Glomerular visceral epithelial cell (primary cell): ENCODE results near the gene PCDHGB3.
"Not testable (repeated sequence)": the region's sequence is repeated elsewhere in the genome, so short reads cannot be mapped to it uniquely, and the experiment has no call there.

Experiments
- DNase-seq: peaks from one replicate; pipeline ENCODE4 v3.0.0-alpha.2; 2016; ENCODE audit errors: extremely low spot score

Gene PCDHGB3

GRCh38 chr5:141356950-141357349, 13.1 kb upstream of the PCDHGB3 start:
- no peak for DNase-seq

DNA sequence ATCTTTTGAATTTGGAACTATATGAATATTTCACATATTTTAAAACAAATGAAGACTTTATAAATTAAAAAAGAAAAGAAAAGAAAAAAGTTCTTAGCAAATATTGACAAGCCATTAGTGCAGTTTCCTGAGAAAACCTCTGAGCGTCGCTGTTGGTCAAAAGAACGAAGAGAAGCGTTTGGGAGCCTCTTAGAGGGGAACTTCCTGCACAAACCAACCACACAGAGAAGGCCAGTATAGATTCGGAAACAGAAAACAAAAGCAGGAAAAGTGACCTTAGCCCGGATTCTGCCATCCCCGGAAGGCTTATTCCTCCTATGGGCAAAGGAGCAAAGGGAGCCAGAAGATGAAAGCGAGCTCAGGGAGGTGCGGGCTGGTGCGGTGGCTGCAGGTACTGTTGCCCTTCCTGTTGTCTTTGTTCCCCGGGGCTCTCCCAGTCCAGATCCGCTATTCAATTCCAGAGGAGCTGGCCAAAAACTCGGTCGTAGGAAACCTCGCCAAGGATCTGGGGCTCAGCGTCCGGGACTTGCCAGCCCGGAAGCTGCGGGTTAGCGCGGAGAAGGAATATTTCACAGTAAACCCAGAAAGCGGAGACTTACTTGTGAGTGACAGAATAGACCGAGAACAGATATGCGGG, 10.1 kb upstream of the PCDHGB3 start, which contains the start of gene PCDHGB2:
TSS of gene PCDHGB2 (plus strand) at position 205 of the 637 bp plus-strand sequence. CDS start at position 347, 142 bp downstream.
- no peak for DNase-seq

- no peak for DNase-seq
Observed at GRCh38 chr5:141360685-141361084, 9.4 kb upstream of the PCDHGB3 start.

- DNase-seq = no peak
Observed at GRCh38 chr5:141362719-141363118, 7.3 kb upstream of the PCDHGB3 start.

DNA sequence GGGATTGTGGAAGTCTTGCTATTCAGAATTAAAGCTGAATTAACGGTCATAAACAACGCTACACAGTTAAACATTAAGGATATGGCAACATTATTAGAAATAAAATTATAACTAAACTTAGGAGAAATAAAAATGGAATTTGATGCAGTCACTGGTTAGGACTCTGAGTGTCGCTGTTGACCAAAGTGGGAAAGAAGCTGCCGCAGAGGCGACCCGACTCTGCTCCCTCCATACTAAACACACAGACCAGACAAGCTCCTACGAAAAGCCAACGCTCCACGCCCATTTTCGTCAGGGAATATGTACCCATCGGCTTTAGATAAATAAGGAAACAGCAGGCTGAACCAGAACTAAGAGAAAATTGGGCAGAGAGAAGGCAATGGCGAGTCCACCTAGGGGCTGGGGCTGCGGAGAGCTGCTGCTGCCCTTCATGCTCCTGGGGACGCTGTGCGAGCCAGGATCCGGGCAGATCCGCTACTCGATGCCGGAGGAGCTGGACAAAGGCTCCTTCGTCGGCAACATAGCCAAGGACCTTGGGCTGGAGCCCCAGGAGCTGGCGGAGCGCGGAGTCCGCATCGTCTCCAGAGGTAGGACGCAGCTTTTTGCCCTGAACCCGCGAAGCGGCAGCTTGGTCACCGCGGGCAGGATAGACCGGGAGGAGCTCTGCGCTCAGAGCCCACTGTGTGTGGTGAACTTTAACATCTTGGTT, 5.9 kb upstream of the PCDHGB3 start, which contains the start of gene PCDHGA5:
TSS of gene PCDHGA5 (plus strand) at position 211 of the 709 bp plus-strand sequence. CDS start at position 380, 169 bp downstream.
- no peak for DNase-seq

- no peak for DNase-seq
Observed at GRCh38 chr5:141366016-141366896, 3.8 kb upstream of the PCDHGB3 start.

DNA sequence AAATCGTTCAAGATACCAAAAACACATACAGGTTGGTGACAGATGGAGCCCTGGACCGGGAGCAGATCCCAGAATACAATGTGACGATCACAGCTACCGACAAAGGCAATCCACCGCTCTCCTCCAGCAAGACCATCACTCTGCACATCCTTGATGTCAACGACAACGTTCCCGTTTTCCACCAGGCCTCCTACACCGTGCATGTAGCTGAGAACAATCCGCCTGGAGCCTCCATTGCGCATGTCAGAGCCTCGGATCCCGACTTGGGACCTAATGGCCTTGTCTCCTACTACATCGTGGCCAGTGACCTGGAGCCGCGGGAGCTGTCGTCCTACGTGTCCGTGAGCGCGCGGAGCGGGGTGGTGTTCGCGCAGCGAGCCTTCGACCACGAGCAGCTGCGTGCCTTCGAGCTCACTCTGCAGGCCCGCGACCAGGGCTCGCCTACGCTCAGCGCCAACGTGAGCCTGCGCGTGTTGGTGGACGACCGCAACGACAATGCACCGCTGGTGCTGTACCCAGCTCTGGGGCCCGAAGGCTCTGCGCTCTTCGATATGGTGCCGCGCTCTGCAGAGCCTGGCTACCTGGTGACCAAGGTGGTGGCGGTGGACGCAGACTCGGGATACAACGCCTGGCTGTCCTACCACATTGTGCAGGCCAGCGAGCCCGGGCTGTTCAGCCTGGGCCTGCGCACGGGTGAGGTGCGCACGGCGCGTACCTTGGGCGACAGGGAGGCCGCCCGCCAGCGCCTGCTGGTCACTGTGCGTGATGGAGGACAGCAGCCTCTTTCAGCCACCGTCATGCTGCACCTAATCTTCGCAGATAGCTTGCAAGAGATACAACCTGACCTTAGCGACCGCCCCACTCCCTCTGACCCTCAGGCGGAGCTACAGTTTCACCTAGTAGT, 1.8 kb downstream of the PCDHGB3 start:
- DNase-seq = no peak

DNA sequence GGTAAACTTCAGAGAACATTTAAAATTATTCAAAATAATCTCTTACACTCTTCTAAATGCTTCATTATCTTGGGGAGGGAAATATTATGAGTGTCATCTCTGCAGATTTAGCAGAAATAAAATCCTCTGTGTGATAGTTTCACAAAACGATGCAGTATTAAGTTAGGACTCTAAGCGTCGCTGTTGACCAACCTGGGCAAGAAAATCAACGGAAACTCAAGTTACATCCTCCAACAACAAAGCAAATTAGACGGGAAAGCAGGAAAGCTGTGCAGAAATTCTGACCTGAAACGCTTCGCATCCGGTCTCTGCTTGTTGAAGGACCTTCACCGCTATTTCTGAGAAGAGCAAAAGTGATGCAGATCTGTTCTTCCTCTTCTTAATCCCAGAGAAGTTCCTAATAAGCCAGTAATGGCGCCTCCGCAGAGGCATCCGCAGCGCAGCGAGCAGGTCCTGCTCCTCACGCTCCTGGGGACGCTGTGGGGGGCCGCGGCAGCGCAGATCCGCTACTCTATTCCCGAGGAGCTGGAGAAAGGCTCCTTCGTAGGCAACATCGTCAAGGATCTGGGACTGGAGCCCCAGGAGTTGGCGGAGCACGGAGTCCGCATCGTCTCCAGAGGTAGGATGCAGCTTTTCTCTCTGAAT, 3.8 kb downstream of the PCDHGB3 start, which contains the start of gene PCDHGA6:
TSS of gene PCDHGA6 (plus strand) at position 219 of the 645 bp plus-strand sequence. CDS start at position 412, 193 bp downstream.
- no peak for DNase-seq

DNA sequence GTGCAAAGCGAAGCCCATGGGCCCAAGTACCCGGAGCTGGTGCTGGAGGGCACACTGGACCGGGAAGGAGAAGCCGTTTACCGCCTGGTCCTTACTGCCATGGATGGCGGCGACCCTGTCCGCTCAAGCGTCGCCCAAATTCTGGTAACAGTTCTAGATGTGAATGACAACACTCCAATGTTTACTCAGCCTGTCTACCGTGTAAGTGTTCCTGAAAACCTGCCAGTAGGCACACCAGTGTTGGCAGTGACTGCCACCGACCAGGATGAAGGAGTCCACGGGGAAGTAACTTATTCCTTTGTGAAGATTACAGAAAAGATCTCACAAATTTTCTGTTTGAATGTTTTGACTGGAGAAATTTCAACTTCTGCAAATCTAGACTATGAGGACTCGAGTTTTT, 4.6 kb downstream of the PCDHGB3 start:
- no peak for DNase-seq

DNA sequence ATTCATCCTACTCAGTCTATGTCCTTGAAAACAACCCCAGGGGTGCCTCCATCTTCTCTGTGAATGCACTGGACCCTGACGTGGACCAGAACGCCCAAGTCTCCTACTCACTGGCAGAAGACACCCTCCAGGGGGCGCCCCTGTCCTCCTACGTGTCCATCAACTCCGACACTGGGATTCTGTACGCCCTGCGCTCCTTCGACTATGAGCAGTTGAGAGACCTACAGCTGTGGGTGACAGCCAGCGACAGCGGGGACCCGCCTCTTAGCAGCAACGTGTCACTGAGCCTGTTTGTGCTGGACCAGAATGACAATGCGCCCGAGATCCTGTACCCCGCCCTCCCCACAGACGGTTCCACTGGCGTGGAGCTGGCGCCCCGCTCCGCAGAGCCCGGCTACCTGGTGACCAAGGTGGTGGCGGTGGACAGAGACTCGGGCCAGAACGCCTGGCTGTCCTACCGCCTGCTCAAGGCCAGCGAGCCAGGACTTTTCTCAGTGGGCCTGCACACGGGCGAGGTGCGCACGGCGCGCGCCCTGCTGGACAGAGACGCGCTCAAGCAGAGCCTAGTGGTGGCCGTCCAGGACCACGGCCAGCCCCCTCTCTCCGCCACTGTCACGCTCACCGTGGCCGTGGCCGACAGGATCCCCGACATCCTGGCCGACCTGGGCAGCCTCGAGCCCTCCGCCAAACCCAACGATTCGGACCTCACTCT, 5.6 kb downstream of the PCDHGB3 start:
- DNase-seq = not testable (repeated sequence)

GRCh38 chr5:141382469-141383294, 12.6 kb downstream of the PCDHGB3 start, which contains the start of gene PCDHGA7:
Gene PCDHGA7 (plus strand): TSS chr5:141382742. CDS start chr5:141382900, 158 bp downstream.
- no peak for DNase-seq

DNA sequence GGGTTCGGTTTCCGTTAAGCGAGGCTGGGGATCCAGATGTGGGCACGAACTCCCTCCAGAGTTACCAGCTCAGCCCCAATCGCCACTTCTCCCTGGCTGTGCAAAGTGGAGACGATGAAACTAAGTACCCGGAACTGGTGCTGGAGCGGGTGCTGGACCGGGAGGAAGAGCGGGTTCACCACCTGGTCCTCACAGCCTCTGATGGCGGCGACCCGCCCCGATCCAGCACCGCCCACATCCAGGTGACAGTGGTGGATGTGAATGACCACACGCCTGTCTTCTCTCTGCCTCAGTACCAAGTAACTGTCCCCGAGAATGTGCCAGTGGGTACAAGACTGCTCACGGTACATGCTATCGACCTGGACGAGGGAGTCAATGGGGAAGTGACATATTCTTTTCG, 13.3 kb downstream of the PCDHGB3 start:
- DNase-seq = no peak

- DNase-seq = no peak
Observed at GRCh38 chr5:141384471-141385267, 14.6 kb downstream of the PCDHGB3 start.

DNA sequence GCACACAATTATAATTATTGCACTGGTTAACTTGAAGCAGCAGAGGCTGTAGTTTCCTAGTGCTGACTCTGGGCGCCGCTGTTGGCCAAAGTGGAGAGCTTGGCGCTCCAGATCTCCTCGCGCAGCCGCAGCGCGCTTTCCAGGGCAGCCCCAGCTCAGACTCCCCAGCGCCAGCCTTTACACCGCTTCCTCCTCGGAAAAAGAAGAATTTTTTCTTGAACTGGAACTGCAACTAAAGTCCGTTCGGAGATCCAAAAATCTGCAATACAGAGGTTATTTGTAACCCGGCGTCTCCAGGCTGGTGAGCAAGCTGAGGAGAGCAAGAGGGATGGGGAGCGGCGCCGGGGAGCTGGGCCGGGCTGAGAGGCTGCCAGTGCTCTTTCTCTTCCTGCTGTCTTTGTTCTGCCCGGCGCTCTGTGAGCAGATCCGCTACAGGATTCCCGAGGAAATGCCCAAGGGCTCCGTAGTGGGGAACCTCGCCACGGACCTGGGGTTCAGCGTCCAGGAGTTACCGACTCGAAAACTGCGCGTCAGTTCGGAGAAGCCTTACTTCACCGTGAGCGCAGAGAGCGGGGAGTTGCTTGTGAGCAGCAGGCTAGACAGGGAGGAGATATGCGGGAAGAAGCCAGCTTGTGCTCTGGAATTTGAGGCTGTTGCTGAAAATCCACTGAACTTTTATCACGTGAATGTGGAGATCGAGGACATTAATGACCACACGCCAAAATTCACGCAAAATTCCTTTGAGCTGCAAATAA, 17.7 kb downstream of the PCDHGB3 start, which contains the start of gene PCDHGB4:
TSS of gene PCDHGB4 (plus strand) at position 142 of the 755 bp plus-strand sequence. CDS start at position 329, 187 bp downstream.
- DNase-seq = not testable (repeated sequence)

DNA sequence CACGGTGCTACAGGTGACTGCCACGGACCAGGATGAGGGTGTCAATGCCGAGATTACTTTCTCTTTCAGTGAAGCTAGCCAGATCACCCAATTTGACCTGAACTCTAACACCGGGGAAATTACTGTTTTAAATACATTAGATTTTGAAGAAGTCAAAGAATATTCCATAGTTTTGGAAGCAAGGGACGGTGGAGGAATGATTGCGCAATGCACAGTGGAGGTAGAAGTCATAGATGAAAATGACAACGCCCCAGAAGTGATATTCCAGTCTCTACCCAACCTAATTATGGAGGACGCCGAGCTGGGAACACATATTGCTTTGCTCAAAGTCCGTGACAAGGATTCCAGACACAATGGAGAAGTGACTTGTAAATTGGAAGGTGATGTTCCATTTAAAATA, 18.6 kb downstream of the PCDHGB3 start:
- no peak for DNase-seq

GRCh38 chr5:141389153-141390042, 19.4 kb downstream of the PCDHGB3 start:
- no peak for DNase-seq
